HepG2 (cell line): ENCODE results near the gene PXK. TPM values are rescaled to one million over a fixed set of nuclear protein-coding genes. Genes with fewer than 3 reads are reported as not detected.
A peak's percentile ranks its signal among the peaks of the same experiment; 100 is the strongest.

ENCODE experiments used
- ATAC-seq: fragments of 200-7000 bp; cut with Tn5 transposase; 3 replicates; pipeline ENCODE4 v1.9.1; 2020; ENCODE audit warnings: mild to moderate bottlenecking, moderate library complexity
- BruUV-seq: library from RNA; stranded (reverse); fragments of 400-500 nt; replicated peaks from 2 replicates; lab custom pipeline; 2021; lab: Mats Ljungman, UMichigan
- CTCF ChIA-PET: fragments of 300-600 bp; formaldehyde crosslinking; extraction: SDS; loops from one replicate; lab custom pipeline; 2021; ENCODE audit warnings: low total read pairs, inconsistent platforms, low intra/inter-chr PET ratio; lab: Yijun Ruan, JAX
- POLR2A ChIA-PET: fragments of 350-600 bp; sonication (Branson Sonifier 250); formaldehyde crosslinking; loops from one replicate; lab custom pipeline; 2020; ENCODE audit warnings: antibody characterized with exemption, inconsistent platforms; lab: Yijun Ruan, JAX
- DNase-seq: peaks from one replicate; pipeline ENCODE4 v3.0.0-alpha.2; 2015; ENCODE audit warnings: low spot score
- FAIRE-seq: peaks from 3 replicates; lab custom pipeline; 2011; peaks lifted over from hg19 to GRCh38; lab: Jason Lieb, UNC
- H2AFZ ChIP-seq: one replicate; pipeline ENCODE4 v1.6.1; 2011; ENCODE audit warnings: low read length, inconsistent platforms
- H3K27ac ChIP-seq: fragments of 300-600 bp; 3 replicates; pipeline ENCODE4 v1.8.0; 2011; ENCODE audit warnings: mixed run types, mild to moderate bottlenecking, mixed read lengths, low read length, inconsistent platforms; ENCODE audit not compliant: insufficient read depth; ENCODE audit errors: extremely low read length
- H3K27me3 ChIP-seq, 2 experiments: fragments of 200-600 bp in 1 of 2; 2 replicates in 1 of 2; 3 replicates in 1 of 2; pipeline versions ENCODE4 v1.6.0 to v1.8.0; 2011; ENCODE audit warnings: low read length in 2 of 2, mild to moderate bottlenecking in 2 of 2, moderate library complexity in 2 of 2, inconsistent platforms in 1 of 2; ENCODE audit not compliant: insufficient read depth in 2 of 2, control insufficient read depth in 1 of 2
- H3K36me3 ChIP-seq, 2 experiments: fragments of 200-600 bp in 1 of 2; replicated peaks in 1 of 2; 2 replicates in 1 of 2; 3 replicates in 1 of 2; pipeline versions ENCODE4 v1.5.1 to v1.8.0; 2011; ENCODE audit warnings: low read length in 2 of 2, inconsistent platforms in 1 of 2; ENCODE audit not compliant: insufficient read depth in 2 of 2, control insufficient read depth in 1 of 2
- H3K4me1 ChIP-seq: 2 replicates; pipeline ENCODE4 v1.5.1; 2012; ENCODE audit warnings: low read length, inconsistent platforms; ENCODE audit not compliant: insufficient read depth
- H3K4me2 ChIP-seq: 2 replicates; pipeline ENCODE4 v1.6.0; 2011; ENCODE audit warnings: low read depth, low read length, inconsistent platforms
- H3K4me3 ChIP-seq, 3 experiments: fragments of 200-600 bp in 1 of 3; sonication (generic), shearing (Covaris generic) in 1 of 3; replicated peaks in 1 of 3; 2 replicates each; pipeline ENCODE4 v1.5.1; 2011 to 2016; ENCODE audit warnings: low read length in 3 of 3, inconsistent platforms in 2 of 3, low read depth in 2 of 3, mild to moderate bottlenecking in 2 of 3, control low read depth in 1 of 3, mixed read lengths in 1 of 3; ENCODE audit not compliant: insufficient read depth in 1 of 3
- H3K79me2 ChIP-seq: one replicate; pipeline ENCODE4 v1.6.1; 2011; ENCODE audit warnings: low read length, inconsistent platforms; ENCODE audit not compliant: insufficient read depth
- H3K9ac ChIP-seq: 2 replicates; pipeline ENCODE4 v1.6.0; 2011; ENCODE audit warnings: mild to moderate bottlenecking, low read depth, low read length, inconsistent platforms; ENCODE audit not compliant: insufficient read depth
- H3K9me3 ChIP-seq: 2 replicates; pipeline ENCODE4 v1.5.1; 2012; ENCODE audit warnings: mild to moderate bottlenecking, low read length
- H4K20me1 ChIP-seq: 2 replicates; pipeline ENCODE4 v1.6.0; 2011; ENCODE audit warnings: inconsistent platforms, mild to moderate bottlenecking, low read length, moderate library complexity; ENCODE audit not compliant: insufficient read depth
- ZMYM3 ChIP-seq: sonication (generic); formaldehyde crosslinking; IDR thresholded peaks from 2 replicates; pipeline ENCODE4 v1.5.1; 2020; ENCODE audit warnings: mild to moderate bottlenecking, missing genetic modification reagents
- WGBS: methylation state at CpG from one replicate; pipeline ENCODE4 v1.1.6; 2017; ENCODE audit warnings: low lambda C conversion rate; 5-methylcytosine and 5-hydroxymethylcytosine counted together
- in situ Hi-C: cut with HindIII; loops from 2 replicates; pipeline ENCODE4 v1.10.0; 2017; ENCODE audit warnings: low pct_unique_long_range_greater_than_20kb; ENCODE audit not compliant: extremely low pct_ligation_motif_present
- intact Hi-C: fragments of 100-400 bp; cut with micrococcal nuclease; formaldehyde crosslinking; loops from one replicate; pipeline ENCODE4 v1.10.0; 2022; ENCODE audit not compliant: unreplicated experiment
- polyA plus RNA-seq, 8 experiments: library from polyadenylated mRNA; depleted of rRNA in 3 of 8; stranded (reverse) in 7 of 8; unstranded in 1 of 8; fragments of >200 nt; fragmentation: Illumina TruSeq in 4 of 8; extraction: Trizol in 4 of 8; gene quantifications; 2 replicates each; pipeline versions ENCODE4 v1.2.1 to v1.2.3, GENCODE V29; 2011 to 2016; ENCODE audit warnings: low read depth in 4 of 8, missing spikeins in 1 of 8, mixed read lengths in 1 of 8; ENCODE audit not compliant: insufficient read depth in 1 of 8
- total RNA-seq, 5 experiments: library from RNA; depleted of rRNA; stranded (reverse); fragments of >200 nt; fragmentation: Illumina TruSeq; extraction: Trizol; gene quantifications; 2 replicates each; pipeline ENCODE4 v1.2.3, GENCODE V29; 2016; ENCODE audit warnings: low read depth in 1 of 5
- TF ChIP-seq, protein P1 (sequence below): IDR thresholded peaks from 2 replicates; pipeline ENCODE4 v1.6.1; 2016; ENCODE audit warnings: mild to moderate bottlenecking, missing biosample characterization, missing genetic modification reagents
- TF ChIP-seq, protein P2 (sequence below): sonication (generic); formaldehyde crosslinking; IDR thresholded peaks from 2 replicates; pipeline ENCODE4 v1.5.1; 2020; ENCODE audit warnings: missing genetic modification reagents, mild to moderate bottlenecking, borderline replicate concordance
- TF ChIP-seq, protein P3 (sequence below): sonication (generic); formaldehyde crosslinking; IDR thresholded peaks from 2 replicates; pipeline ENCODE4 v1.4.0; 2020; ENCODE audit warnings: missing genetic modification reagents
- TF ChIP-seq, protein P4 (sequence below): sonication (generic); formaldehyde crosslinking; IDR thresholded peaks from 2 replicates; pipeline ENCODE4 v1.4.0; 2020; ENCODE audit warnings: missing genetic modification reagents, borderline replicate concordance

Gene PXK
- total and polyA plus RNA-seq, 2 of the 13 experiments (the other 11 are each of a cell fraction or from before 2014, with no cell fraction given), result 6.4 to 18.6 TPM

DNA sequence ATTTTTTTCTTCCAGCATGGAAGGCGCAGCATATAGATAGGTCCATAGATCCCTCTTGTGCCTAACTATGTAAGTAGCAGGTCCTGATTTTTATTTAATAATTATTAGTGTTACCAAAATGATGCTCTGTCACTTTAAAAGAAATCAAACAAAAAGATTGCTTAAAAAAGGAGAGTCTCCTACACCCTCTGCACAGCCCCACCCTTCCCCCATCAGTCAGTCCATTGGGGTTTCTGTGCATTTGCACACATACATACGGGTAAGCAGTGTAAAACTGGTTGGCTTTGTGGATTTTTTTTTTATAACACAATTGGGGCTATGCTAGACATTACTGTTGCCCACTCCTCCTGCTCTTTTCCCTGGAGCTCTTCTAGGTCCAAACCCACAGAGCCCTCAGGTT lies 33.6 kb upstream of the PXK start:
- no peak for DNase-seq
- H3K4me2 ChIP-seq, result no peak overlapping the region
- intact Hi-C loops, result no loop called here
- H4K20me1 ChIP-seq, result no peaks in the 10 kb centered on the region
- 68% methylated on average over 2 of the region's 2 CpGs for WGBS
- no peak for ATAC-seq
- H3K9ac ChIP-seq, result no peak overlapping the region
- BruUV-seq, result no TSS peak
- no peaks in the 10 kb centered on the region for H3K79me2 ChIP-seq
- H3K4me1 ChIP-seq, result peaks cover 21% of the 10 kb centered on the region
- 0 out of 5 replicates have a peak, but pooled peaks cover 0 to 3% of the 10 kb centered on the region in 2 experiments for H3K27me3 ChIP-seq
- no peak for FAIRE-seq
- no peak overlapping the region for H2AFZ ChIP-seq
- in situ Hi-C loops, result no loop called here
- no peak overlapping the region for H3K4me3 ChIP-seq
- no peaks in the 10 kb centered on the region for H3K9me3 ChIP-seq
- no peak overlapping the region for H3K27ac ChIP-seq
- ChIA-PET CTCF (interaction anchor here (1.0 to 2.4 kb wide), 4 partner anchors 82 to 132 kb away, joined by 3 to 38 read pairs (median 7); no protein-coding TSS in a partner anchor), POLR2A (no interaction called here)
- TF ChIP-seq, protein P1, sequence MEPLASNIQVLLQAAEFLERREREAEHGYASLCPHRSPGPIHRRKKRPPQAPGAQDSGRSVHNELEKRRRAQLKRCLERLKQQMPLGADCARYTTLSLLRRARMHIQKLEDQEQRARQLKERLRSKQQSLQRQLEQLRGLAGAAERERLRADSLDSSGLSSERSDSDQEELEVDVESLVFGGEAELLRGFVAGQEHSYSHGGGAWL (CRISPR knock-in tag), result no peak
- TF ChIP-seq ZMYM3 (CRISPR knock-in tag), result no peak
- TF ChIP-seq, protein P2, sequence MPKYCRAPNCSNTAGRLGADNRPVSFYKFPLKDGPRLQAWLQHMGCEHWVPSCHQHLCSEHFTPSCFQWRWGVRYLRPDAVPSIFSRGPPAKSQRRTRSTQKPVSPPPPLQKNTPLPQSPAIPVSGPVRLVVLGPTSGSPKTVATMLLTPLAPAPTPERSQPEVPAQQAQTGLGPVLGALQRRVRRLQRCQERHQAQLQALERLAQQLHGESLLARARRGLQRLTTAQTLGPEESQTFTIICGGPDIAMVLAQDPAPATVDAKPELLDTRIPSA, result no peak
- no peaks in the 10 kb centered on the region; a peak in 1 of 5 replicates for H3K36me3 ChIP-seq

DNA sequence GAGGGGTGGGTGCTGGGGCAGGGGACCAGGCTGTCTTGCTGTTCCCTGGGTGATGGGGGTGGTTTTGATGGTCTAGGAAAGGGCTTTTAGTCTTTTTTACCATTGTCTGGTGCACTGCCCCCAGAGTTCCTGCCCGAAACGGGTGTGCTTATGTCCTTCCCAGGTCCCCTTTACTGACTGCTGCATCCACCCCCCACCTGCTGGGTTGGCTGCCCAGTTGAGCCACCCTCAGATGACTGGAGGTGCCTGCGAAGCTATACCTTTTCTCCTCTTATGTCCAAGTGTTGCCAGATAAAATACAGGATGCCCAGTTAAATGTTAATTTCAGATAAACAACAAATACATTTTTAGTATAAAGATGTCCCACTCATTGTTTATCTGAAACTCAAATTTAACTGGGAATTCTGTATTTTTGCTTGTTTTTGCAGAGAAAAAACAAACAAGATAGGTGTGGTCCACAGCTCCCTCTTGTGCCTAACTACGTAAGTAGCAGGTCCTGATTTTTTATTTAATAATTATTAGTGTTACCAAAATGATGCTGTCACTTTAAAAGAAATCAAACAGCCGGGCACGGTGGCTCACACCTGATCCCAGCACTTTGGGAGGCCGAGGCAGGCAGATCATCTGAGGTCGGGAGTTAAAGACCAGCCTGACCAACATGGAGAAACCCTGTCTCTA lies 32.7 kb upstream of the PXK start:
- Histone ChIP-seq H3K27me3 (0 out of 5 replicates have a peak, but pooled peaks cover 0 to 3% of the 10 kb centered on the region in 2 experiments), H2AFZ (no peak overlapping the region), H4K20me1 (no peaks in the 10 kb centered on the region), H3K4me1 (peaks cover 21% of the 10 kb centered on the region), H3K79me2 (no peaks in the 10 kb centered on the region), H3K27ac (no peak overlapping the region), H3K4me2 (no peak overlapping the region), H3K4me3 (no peak overlapping the region), H3K36me3 (no peaks in the 10 kb centered on the region), H3K9me3 (no peaks in the 10 kb centered on the region), H3K9ac (no peak overlapping the region)
- in situ Hi-C loops (loop anchor here (5.0 kb wide), 1 partner anchor 113 kb away; no protein-coding TSS in a partner anchor), intact Hi-C loops (loop anchor here (1.0 to 5.0 kb wide), 3 partner anchors 63 to 113 kb away; partner anchors contain the start of gene ABHD6)
- FAIRE-seq, result no peak
- 12% methylated on average over 8 of the region's 8 CpGs for WGBS
- ChIA-PET POLR2A (no interaction called here), CTCF (interaction anchor here (1.0 to 2.4 kb wide), 4 partner anchors 83 to 133 kb away, joined by 3 to 38 read pairs (median 7); no protein-coding TSS in a partner anchor)
- DNase-seq, result peak; percentile 25
- ATAC-seq, result no peak
- no TSS peak for BruUV-seq
- TF ChIP-seq, protein P3, sequence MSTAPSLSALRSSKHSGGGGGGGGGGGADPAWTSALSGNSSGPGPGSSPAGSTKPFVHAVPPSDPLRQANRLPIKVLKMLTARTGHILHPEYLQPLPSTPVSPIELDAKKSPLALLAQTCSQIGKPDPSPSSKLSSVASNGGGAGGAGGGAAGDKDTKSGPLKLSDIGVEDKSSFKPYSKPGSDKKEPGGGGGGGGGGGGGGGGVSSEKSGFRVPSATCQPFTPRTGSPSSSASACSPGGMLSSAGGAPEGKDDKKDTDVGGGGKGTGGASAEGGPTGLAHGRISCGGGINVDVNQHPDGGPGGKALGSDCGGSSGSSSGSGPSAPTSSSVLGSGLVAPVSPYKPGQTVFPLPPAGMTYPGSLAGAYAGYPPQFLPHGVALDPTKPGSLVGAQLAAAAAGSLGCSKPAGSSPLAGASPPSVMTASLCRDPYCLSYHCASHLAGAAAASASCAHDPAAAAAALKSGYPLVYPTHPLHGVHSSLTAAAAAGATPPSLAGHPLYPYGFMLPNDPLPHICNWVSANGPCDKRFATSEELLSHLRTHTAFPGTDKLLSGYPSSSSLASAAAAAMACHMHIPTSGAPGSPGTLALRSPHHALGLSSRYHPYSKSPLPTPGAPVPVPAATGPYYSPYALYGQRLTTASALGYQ (CRISPR knock-in tag), result no peak
- TF ChIP-seq, protein P4, sequence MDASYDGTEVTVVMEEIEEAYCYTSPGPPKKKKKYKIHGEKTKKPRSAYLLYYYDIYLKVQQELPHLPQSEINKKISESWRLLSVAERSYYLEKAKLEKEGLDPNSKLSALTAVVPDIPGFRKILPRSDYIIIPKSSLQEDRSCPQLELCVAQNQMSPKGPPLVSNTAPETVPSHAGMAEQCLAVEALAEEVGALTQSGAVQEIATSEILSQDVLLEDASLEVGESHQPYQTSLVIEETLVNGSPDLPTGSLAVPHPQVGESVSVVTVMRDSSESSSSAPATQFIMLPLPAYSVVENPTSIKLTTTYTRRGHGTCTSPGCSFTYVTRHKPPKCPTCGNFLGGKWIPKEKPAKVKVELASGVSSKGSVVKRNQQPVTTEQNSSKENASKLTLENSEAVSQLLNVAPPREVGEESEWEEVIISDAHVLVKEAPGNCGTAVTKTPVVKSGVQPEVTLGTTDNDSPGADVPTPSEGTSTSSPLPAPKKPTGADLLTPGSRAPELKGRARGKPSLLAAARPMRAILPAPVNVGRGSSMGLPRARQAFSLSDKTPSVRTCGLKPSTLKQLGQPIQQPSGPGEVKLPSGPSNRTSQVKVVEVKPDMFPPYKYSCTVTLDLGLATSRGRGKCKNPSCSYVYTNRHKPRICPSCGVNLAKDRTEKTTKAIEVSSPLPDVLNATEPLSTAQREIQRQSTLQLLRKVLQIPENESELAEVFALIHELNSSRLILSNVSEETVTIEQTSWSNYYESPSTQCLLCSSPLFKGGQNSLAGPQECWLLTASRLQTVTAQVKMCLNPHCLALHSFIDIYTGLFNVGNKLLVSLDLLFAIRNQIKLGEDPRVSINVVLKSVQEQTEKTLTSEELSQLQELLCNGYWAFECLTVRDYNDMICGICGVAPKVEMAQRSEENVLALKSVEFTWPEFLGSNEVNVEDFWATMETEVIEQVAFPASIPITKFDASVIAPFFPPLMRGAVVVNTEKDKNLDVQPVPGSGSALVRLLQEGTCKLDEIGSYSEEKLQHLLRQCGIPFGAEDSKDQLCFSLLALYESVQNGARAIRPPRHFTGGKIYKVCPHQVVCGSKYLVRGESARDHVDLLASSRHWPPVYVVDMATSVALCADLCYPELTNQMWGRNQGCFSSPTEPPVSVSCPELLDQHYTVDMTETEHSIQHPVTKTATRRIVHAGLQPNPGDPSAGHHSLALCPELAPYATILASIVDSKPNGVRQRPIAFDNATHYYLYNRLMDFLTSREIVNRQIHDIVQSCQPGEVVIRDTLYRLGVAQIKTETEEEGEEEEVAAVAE (CRISPR knock-in tag), result no peak
